Measurements from ENCODE around the gene EXOSC7.

DNA sequence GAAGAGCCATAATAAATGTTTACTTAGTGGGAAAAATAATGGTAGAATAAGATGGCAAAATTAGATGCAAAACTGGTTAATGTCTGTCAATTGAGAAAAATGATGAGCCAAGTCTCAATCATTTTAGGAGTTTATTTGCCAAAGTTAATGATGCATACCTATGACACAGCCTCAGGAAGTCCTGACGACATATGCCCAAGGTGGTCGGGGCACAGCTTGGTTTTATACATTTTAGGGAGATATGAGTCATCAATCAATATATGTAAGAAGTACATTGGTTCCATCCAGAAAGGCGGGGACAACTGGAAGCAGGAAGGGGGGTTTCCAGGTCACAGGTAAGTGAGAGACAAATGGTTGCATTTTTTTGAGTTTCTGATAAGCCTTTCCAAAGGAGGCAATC is 81.5 kb downstream of the EXOSC7 start:
- no peak for TF ChIP-seq POLR2A (IDR thresholded peaks at IDR 0.05)
- TF ChIP-seq, protein P1, sequence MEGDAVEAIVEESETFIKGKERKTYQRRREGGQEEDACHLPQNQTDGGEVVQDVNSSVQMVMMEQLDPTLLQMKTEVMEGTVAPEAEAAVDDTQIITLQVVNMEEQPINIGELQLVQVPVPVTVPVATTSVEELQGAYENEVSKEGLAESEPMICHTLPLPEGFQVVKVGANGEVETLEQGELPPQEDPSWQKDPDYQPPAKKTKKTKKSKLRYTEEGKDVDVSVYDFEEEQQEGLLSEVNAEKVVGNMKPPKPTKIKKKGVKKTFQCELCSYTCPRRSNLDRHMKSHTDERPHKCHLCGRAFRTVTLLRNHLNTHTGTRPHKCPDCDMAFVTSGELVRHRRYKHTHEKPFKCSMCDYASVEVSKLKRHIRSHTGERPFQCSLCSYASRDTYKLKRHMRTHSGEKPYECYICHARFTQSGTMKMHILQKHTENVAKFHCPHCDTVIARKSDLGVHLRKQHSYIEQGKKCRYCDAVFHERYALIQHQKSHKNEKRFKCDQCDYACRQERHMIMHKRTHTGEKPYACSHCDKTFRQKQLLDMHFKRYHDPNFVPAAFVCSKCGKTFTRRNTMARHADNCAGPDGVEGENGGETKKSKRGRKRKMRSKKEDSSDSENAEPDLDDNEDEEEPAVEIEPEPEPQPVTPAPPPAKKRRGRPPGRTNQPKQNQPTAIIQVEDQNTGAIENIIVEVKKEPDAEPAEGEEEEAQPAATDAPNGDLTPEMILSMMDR (IDR thresholded peaks at IDR 0.05) = no peak

Data from thyroid gland (tissue), 4 donors.